Spleen (tissue), 7 donors: ENCODE measurements around the gene CKM.

Source experiments
- POLR2A ChIP-seq, 3 donors: fragments of 450-650 bp; IDR thresholded peaks; one replicate each; pipeline ENCODE4 v1.5.1; 2017; ENCODE audit warnings: antibody characterized with exemption in 3 of 3, mild to moderate bottlenecking in 1 of 3
- POLR2AphosphoS5 ChIP-seq, 3 donors: sonication (generic); formaldehyde crosslinking; IDR thresholded peaks; one replicate each; pipeline ENCODE4 v1.5.1; 2017; ENCODE audit warnings: antibody characterized with exemption in 3 of 3
- TF ChIP-seq, protein P1 (sequence below), 11 experiments: fragments of 200-600 bp in 7 of 11; fragments of 450-650 bp in 4 of 11; sonication (generic) in 4 of 11; IDR thresholded peaks in 8 of 11; conservative IDR thresholded peaks in 3 of 11; 1 replicate in 7 of 11; 2 replicates in 4 of 11; pipeline versions ENCODE4 v1.4.0 to v1.8.0; 2016 to 2021; ENCODE audit warnings: antibody characterized with exemption in 11 of 11, inconsistent platforms in 4 of 11, mild to moderate bottlenecking in 1 of 11
- donor health status: DM: no; HTN: no; CAD: no; lungs with moderate emphysema.
- donor health status: DM: no; HTN: no; CAD: no.
- donor health status: DM: no; HTN: no; CAD: no.

DNA sequence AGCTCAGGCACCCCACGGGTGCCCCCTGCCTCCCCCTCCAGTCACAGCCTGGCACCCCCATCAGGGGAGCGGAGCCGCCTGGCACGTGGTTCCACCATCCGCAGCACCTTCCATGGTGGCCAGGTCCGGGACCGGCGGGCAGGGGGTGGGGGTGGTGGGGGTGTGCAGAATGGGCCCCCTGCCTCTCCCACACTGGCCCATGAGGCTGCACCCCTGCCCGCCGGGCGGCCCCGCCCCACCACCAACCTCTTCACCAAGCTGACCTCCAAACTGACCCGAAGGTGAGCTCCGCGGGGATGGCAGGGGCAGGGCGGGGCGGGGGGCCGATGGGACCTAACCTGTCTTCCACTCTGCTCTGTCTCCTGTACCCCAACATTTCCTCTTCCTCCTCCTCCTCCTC, 25.0 kb downstream of the CKM start:
- TF ChIP-seq, protein P1, sequence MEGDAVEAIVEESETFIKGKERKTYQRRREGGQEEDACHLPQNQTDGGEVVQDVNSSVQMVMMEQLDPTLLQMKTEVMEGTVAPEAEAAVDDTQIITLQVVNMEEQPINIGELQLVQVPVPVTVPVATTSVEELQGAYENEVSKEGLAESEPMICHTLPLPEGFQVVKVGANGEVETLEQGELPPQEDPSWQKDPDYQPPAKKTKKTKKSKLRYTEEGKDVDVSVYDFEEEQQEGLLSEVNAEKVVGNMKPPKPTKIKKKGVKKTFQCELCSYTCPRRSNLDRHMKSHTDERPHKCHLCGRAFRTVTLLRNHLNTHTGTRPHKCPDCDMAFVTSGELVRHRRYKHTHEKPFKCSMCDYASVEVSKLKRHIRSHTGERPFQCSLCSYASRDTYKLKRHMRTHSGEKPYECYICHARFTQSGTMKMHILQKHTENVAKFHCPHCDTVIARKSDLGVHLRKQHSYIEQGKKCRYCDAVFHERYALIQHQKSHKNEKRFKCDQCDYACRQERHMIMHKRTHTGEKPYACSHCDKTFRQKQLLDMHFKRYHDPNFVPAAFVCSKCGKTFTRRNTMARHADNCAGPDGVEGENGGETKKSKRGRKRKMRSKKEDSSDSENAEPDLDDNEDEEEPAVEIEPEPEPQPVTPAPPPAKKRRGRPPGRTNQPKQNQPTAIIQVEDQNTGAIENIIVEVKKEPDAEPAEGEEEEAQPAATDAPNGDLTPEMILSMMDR (IDR thresholded peaks at IDR 0.05 in 8 of 11, conservative IDR thresholded peaks at IDR 0.05 in 3 of 11) = no peak
- TF ChIP-seq POLR2A (IDR thresholded peaks at IDR 0.05) (no peak), POLR2AphosphoS5 (IDR thresholded peaks at IDR 0.05) (no peak)
